GM19468 (cell line): ENCODE results near the gene ATP6AP1.

Experiments
- ATAC-seq: cut with Tn5 transposase; IDR thresholded peaks from one replicate; pipeline ENCODE4 v1.9.1; 2021; ENCODE audit warnings: mild to moderate bottlenecking, moderate library complexity, moderate number of reproducible peaks; ENCODE audit not compliant: unreplicated experiment; ENCODE audit errors: extremely low read depth

ATP6AP1 gene

DNA sequence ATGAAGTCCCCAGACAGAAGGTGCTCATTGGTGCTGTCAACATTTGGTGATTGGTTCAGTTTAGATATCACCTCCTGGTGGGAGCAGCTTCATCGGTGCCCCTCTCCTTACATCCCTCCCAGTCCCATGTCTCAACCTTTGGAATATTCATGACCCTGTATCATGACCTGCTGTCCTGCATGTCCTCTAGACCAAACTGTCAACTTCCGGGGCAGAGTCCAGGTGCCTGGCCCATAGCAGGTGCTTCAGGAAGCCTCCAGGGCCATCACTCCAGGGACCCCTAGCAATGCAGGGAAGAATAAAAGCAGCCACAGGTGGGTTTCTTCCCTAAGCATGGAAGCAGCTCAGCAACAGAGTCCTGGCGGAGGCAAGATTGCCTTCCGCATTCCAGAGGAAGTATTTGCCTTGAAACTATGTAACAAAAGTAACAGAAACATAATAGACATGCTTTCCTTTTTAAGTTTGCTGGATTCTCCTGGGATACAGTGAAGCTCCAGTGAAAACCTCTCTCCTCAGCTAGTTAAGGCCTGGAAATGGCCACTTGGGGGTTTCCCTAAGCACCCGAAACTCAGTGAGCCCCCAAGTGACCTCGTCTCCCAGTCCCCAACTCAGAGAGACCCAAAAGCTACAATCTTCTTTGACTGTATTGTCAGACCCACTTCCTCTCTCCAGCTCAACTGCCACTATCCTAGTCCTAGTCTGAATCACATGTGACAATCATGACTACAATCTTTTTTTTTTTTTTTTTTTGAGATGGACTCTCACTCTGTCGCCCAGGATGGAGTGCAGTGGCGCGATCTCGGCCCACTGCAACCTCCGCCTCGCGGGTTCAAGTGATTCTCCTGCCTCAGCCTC is 1.3 kb upstream of the ATP6AP1 start:
- no peak for ATAC-seq

DNA sequence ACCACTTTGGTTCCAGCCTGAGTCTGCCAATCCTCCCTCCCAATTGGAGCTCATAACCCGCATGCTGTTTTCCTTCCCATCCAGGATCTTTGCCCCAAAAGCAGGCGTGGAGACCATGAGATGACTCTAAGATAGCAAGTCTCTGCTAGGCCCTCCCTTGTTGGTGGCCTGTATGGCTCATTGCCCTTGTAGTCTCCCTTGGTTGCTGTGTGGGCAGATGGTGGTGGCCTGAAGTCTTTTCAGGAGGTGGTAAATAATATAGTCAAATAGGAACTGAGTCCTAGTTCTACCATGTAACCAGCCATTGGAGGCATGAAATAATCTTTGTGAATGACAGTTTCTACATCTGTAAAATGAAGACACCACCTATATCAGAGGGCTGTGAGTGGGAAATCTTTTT is 1.2 kb downstream of the ATP6AP1 start:
- ATAC-seq, result no peak

DNA sequence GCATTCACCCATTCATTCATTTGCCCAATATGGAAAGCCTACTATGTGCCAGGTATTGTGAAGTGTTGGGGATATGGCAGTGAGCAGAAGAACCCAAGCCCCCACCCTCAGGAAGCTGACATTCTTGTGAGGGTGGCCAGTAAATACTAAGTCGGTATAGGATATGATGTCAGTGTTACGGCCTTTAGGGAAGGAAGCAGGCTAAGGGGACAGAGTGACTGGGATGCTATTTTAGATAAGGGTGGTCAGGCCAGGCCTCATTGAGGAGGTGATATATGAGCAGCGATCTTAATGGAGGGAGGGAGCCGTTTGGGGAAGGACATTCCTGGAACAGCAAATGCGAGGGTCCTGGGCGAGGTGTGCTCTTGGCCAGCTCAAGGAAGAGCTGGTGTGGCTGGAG is 2.0 kb downstream of the ATP6AP1 start:
- no peak for ATAC-seq

DNA sequence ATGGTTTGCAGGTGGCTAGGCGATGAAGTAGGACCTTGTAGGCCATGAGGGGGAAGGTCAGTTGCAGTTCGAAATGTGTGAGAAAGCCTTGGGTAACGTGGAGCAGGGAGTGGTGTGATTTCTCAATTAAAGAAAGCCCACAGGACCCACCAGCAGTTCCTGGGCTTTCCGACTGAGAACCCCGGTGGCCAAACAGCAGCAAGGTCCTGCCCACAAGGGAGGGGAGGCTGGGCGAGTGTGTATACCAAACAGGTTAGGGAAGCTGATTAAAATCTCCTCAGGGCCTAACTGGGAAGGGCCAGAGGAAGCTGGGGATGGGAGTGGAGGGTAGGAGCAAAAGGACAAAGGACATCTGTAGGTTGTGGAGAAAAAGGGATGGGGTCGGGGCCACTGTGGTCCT is 2.4 kb downstream of the ATP6AP1 start:
- no peak for ATAC-seq

DNA sequence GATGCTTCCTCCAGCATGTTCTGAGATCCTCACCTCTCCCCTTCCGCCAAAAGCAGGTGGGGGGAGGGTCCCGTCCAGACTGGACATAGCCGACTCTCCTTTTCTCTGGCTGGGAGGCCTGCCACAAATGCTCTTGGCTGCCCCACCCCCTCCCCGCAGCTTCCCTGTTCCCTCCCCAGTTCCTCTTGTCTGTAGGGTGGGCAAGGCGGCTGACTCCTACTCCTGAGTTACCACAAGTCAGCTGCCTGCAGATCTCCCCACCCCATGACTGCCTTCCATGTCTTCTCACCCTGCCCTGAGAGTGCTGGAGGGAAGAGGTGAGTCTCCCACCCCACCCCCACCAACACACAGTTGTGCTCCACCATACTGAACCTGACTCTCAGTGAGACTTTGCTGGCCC is 2.9 kb downstream of the ATP6AP1 start:
- no peak for ATAC-seq

DNA sequence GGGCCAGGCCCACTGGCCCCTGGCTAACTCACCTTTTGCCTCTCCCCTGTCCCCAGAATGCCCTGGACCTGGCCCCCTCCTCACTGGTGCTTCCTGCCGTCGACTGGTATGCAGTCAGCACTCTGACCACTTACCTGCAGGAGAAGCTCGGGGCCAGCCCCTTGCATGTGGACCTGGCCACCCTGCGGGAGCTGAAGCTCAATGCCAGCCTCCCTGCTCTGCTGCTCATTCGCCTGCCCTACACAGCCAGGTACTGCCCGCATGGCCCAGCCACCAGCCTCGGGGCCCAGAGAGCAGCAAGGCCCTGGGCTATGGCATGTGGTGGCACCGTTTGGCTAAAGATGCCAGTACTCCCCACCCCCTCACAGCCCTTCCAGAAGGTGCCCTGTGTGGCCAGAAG is 3.7 kb downstream of the ATP6AP1 start:
- ATAC-seq, result no peak

DNA sequence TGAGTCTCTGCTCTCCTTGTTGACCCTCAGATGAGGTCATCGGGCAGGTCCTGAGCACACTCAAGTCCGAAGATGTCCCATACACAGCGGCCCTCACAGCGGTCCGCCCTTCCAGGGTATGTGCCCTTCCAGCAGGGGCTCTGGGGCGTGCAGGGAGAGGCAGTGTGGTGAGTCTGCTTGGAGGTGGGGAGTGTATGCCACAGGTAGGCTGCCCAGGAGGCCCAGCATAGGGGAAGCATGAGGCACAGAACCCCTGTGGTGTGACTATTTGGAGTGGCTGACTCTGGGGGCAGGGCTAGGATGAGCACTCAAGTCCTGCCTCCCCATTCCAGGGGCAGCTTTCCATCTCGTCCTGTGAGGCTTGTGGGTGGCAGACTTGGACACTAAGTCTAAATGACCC is 5.1 kb downstream of the ATP6AP1 start:
- no peak for ATAC-seq

DNA sequence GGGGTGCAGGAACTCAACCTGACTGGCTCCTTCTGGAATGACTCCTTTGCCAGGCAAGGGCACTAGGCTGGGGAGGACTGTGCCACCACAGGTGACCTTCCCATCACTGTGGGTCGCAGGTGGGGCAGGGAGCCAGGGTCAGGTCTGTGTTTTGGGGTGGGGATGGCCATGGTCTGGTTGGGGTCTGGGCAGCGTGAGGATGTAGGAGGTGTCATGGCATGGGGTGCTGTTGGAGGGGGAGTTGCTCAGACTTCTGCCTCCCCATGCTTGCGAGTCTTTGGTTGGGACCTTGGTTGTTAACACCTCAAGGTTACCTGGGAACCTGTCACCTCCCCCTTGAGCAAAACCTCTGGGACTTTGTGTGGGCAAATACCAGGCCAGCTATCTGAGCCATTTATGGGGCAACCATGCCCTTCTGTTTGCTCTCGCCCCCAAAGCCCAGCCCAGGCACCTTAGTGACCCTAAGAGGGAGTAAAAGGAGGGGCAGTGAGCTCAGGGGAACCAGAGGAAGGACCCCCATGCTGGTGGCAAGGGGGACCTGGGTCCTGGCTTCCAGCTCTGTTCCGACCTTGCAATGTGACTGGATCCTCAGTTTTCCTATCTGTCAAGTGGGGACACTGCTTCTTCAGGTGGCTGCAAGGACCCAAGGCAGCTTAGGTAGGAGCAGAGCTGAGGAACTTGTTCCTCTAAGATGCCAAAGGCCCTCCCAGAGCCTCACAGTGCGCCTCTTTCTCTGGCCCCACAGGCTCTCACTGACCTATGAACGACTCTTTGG is 6.1 kb downstream of the ATP6AP1 start:
- no peak for ATAC-seq

DNA sequence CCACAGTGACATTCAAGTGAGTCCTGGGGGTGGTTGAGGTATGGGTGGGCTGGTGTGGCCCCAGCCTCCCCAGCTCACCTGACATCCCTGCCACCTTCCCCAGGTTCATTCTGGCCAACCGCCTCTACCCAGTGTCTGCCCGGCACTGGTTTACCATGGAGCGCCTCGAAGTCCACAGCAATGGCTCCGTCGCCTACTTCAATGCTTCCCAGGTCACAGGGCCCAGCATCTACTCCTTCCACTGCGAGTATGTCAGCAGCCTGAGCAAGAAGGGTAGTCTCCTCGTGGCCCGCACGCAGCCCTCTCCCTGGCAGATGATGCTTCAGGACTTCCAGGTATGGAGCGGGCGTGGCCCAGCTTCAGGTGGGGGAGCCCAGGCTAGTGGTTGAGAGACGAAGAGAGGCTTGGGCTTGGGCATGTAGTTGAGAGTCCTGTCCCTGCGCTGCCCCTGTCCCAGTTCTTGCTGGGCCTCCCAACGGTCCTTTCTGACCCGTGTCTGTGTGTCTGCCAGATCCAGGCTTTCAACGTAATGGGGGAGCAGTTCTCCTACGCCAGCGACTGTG is 6.8 kb downstream of the ATP6AP1 start:
- no peak for ATAC-seq

DNA sequence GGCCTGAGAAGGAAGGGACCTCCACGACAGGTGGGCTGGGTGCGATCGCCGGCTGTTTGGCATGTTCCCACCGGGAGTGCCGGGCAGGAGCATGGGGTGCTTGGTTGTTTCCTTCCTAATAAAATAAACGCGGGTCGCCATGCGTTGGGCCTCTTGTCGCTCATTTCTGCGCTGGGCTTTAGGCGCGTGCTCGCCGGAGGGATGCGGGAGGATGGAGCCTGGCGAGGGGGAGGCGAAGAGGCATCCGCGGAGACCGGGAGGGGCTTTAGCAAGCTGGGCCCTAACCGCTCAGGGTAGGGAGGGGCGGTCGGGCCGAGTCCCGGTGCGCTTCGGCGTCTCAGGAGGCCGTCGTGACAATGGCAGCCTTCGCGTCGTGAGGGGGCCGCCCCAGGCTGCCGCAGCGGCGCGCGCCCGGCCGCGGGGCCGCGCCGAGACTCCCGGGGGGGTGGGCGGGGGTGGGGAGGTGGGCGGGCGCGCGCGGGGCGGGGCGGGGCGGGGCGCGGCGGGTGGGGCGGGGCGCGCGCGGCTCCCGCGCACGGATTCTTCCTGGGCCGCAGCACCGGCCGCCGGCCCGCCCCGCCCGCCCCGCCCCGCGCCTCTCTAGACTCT is 8.0 kb downstream of the ATP6AP1 start:
- no peak for ATAC-seq

DNA sequence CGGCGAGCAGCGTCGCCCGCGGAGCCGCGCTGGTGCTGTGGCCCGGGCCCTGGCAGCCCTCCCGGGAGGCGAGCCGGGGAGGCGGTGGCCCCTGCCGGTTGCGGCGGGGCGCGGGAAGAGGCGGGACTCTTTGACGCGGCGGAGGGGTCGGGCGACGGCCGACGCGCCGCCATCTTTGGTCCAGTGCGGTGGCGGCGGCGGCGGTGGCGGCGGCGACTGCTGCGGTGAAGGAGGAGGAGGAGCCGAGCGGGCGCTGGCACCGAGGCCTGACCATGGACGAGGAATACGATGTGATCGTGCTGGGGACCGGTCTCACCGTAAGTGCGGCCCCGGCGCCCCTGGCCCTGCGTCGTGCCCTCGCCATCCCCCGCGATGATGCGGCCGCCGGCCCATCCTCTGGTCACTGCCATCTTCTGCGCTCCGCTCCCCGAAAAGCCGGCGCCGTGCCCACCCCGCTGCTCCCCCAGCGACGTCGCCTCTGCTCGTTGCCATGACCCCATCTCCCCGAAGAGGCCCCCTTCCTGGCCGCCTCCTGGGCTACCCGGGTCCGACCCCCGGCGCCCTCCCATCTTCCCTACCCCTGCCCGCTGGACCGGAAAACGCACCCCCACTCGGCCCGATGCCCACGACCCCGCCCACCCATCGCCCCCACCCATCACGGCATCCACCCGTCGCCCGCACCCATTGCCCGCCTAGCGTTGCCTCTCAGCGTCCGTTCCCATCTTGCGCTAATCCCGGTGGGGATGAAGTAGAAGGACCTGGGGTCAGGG is 8.7 kb downstream of the ATP6AP1 start, which contains the start of gene GDI1:
Gene GDI1 (plus strand): TSS at position 172 of the 770 bp plus-strand sequence. CDS start 101 bp downstream, at position 273.
- ATAC-seq, result no peak

DNA sequence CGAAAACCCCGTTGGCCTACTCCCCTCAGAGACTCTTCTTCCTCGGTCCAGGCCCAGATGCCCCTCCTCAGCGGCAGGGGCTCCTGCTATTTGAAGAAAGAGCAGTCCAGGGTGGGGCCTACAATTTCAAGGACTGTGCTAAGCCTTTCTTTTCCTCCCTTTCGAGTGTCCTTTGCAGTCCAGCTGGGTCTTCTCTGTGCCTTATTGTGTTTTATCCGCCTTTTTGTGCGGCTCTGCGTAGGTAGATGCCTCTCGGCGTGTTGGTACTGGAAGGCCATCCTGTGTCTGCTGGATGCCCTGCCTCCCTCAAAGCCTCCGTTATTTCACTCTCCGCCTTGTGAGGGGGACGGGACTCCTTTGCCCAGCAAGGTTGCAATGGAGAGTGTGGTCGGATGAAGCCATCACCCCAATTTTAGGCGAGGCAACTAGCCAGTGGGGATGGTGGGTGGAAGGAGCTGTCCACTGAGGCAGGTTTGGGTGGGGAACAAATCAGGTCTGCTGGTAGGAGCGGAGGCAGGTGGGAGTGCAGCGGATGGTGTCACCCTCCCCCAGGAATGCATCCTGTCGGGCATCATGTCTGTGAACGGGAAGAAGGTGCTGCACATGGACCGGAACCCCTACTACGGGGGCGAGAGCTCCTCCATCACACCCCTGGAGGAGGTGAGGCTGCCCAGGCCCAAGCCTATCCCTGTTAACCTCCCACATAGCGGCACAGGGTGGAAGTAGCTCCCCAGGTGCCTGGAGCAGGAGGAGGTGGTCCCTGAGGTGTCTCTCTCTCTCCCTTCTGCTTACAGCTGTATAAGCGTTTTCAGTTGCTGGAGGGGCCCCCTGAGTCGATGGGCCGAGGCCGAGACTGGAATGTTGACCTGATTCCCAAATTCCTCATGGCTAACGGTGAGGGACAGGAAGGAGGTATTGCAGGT is 9.8 kb downstream of the ATP6AP1 start:
- ATAC-seq, result no peak

DNA sequence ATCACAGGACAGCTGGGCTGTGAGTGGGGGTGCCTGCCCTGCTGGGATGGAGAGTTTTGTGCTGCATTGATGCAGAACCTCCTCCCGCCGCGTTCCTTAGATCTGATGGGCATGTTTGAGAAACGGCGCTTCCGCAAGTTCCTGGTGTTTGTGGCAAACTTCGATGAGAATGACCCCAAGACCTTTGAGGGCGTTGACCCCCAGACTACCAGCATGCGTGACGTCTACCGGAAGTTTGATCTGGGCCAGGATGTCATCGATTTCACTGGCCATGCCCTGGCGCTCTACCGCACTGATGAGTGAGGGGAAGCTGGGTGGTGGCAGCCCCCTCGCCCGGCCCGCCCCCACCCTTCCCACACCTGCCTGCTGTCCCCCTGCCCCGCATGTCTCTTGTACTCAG is 11.4 kb downstream of the ATP6AP1 start:
- no peak for ATAC-seq

DNA sequence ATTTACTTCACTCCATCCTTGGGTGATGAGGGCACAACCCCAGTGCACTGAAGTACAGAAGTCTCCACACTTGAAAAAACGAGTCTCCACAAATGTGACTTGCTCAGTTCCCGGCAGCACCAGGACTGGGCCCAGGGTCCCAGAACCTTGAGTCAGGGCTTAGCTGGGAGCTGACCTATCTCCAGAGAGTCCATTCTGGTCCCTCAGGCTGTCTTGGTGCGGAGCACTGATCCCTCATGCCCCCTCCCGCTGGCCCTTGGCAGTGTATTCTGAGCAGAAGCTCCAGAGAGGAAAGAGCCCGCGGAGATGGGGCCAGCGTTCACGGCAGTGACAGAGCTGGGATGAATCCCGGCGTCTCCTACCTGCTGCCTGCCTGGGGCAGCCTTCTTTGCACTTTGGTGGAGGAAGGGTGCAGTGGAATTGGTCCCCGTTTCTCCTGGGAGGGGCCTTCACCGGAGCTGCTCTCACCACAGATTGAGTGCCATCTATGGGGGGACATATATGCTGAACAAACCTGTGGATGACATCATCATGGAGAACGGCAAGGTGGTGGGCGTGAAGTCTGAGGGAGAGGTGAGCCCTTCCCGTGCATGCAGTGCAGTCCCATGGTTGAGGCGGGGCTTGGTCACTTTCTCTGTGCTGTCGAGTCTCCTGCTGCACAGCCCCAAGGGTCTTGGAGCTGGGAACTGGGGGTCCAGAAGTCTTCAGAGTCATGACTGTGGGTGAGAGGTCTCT is 12.3 kb downstream of the ATP6AP1 start:
- ATAC-seq, result no peak

DNA sequence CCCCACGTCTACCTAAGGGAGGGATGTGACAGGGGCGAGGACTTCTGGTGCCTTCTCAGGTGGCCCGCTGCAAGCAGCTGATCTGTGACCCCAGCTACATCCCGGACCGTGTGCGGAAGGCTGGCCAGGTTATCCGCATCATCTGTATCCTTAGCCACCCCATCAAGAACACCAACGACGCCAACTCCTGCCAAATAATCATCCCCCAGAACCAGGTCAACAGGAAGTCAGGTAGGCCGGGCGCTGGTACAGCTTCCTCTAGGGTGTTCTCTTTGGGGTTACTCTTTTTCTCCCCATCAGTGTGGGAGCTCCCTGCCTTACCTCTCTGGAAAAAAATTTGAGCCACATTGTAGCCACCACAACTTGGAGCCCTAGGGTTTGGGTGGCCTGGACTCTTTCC is 13.1 kb downstream of the ATP6AP1 start:
- no peak for ATAC-seq

DNA sequence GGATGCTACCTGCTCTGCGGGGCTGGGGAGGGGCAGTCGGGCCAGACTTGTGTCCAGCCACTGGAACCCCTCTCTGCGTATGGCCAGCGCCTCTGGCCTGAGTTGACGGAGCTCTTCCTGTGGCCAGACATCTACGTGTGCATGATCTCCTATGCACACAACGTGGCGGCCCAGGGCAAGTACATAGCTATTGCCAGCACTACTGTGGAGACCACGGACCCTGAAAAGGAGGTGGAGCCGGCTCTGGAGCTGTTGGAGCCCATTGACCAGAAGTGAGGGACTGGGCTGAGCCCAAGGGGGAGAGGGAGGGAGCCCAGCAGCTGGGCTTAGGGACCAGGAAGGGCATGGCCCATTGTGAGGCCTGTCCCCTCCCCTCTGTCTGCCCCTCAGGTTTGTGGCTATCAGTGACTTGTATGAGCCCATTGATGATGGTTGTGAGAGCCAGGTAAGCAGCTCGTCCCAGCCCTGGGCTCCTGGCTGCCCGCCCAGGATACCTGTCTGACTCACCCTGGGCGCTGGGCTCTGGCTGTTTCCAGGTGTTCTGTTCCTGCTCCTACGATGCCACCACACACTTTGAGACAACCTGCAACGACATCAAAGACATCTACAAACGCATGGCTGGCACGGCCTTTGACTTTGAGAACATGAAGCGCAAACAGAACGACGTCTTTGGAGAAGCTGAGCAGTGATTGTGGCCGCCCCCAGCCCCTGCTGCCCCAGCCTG is 13.7 kb downstream of the ATP6AP1 start:
- no peak for ATAC-seq

DNA sequence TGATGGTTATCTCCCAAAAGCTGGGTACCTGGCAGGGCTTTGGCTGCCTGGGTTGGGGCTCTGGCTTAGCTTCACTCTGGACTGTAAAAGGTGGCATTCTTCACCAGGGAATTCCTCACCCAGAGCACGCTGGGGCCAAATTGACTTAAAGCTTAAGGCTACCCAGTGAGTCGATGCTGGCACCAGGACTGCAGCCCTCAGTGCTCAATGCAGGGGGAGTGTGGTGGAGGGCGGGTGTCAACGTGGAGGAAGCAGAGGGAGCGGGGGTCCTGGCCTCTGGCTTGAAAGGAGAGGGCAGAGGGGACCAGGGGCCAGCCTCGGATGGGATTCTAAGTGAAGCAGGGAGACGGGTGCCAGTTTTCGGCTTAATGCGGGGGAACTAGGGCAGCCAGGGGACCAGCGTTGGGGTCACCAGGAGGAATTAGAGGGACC is 15.0 kb downstream of the ATP6AP1 start:
- no peak for ATAC-seq
